GM12865 (cell line): Measurements from ENCODE around the gene PDE4B.

Source experiments
- DNase-seq: peaks from one replicate; pipeline ENCODE4 v3.0.0; 2010; ENCODE audit warnings: low read depth
- H3K4me3 ChIP-seq: 2 replicates; pipeline ENCODE4 v1.5.1; 2011; ENCODE audit warnings: mild to moderate bottlenecking, low read depth, low read length, control low read depth
- TF ChIP-seq, protein P1 (sequence below): IDR thresholded peaks from 2 replicates; pipeline ENCODE4 v1.5.1; 2011; ENCODE audit warnings: low read length, control low read depth, low read depth, inconsistent platforms; ENCODE audit not compliant: insufficient read depth; ENCODE audit errors: missing control alignments

Gene PDE4B

DNA sequence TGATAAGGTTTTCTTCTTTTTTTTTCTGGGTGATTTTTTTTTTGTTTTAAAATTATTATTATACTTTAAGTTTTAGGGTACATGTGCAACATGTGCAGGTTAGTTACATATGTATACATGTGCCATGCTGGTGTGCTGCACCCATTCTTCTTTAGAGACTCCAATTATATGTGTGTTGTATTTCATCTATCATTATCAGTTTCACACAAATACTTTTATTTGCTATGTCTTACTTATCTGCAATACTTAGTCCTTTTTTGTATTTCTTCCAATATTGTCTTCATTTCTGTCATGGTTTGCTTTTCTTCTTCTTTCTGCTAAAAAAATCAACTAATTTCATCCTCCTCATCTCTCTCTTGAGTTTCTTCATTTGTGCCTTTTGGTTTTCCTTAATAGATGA is 3.9 kb upstream of the PDE4B start:
- DNase-seq: no peak
- H3K4me3 ChIP-seq: no peak overlapping the region
- TF ChIP-seq, protein P1, sequence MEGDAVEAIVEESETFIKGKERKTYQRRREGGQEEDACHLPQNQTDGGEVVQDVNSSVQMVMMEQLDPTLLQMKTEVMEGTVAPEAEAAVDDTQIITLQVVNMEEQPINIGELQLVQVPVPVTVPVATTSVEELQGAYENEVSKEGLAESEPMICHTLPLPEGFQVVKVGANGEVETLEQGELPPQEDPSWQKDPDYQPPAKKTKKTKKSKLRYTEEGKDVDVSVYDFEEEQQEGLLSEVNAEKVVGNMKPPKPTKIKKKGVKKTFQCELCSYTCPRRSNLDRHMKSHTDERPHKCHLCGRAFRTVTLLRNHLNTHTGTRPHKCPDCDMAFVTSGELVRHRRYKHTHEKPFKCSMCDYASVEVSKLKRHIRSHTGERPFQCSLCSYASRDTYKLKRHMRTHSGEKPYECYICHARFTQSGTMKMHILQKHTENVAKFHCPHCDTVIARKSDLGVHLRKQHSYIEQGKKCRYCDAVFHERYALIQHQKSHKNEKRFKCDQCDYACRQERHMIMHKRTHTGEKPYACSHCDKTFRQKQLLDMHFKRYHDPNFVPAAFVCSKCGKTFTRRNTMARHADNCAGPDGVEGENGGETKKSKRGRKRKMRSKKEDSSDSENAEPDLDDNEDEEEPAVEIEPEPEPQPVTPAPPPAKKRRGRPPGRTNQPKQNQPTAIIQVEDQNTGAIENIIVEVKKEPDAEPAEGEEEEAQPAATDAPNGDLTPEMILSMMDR: no peak

DNA sequence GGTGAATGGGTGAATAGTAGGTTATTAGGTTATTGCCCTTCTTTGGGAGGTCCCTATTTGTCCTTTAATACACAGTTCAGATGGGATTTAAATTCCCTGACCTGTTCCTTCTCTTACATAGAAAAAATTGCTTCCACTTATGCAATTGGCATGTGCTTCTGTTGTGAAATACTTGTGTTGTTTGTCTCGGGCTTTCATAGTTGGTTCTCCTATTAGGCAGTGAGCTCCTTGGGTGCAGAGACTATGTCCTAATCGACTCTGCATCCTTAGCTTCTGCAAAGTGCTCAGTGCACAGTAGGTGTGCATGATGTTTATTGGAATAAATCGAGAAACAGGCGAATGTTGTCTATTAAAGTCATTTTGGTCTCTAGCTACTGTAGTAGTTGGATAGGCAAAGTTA is 1.3 kb upstream of the PDE4B start:
- DNase-seq: no peak
- H3K4me3 ChIP-seq: no peak overlapping the region
- TF ChIP-seq, protein P1: no peak

DNA sequence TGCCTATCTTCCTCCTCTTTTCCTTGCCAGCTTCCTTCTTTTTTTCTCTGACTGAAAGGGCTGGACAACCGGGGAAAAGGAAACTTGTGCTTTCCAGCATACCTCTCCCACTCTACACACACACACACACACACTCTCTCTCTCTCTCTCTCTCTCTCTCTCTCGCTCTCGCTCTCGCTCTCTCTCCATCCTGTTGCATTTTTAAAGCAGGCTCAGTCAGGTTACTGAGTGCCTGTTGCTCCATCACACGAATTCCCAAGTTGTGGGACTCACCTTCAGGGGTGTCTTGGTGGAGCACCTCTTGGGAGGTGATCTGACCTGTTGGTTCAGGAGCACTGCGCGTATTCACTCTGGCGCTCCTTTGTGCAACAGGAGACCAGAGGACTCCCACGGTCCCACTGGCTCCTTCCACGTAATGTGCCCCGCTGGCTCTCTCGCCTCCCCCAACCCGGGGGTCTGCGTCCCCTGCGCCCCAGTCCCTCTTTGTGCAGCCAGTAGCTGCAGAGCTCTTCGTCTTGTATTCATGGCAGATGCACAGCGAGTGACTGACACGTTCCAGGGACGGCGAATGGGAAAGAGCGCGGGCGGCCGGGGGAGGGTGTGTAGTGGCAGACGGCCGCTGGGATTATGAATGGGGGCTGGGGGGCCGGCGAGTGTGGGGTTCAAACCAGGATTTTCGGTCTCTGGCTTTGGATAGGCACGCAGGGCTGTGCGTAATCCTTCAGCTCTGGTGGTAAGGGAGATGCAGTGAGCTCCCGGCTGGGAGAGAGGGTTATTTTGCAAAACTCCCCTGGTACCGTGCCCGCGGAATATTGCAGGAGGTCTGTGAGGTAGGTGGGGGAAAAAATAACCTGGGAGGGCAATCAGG is 660 bp upstream of the PDE4B start:
- TF ChIP-seq, protein P1: no peak
- DNase-seq: no peak
- H3K4me3 ChIP-seq: no peak overlapping the region

DNA sequence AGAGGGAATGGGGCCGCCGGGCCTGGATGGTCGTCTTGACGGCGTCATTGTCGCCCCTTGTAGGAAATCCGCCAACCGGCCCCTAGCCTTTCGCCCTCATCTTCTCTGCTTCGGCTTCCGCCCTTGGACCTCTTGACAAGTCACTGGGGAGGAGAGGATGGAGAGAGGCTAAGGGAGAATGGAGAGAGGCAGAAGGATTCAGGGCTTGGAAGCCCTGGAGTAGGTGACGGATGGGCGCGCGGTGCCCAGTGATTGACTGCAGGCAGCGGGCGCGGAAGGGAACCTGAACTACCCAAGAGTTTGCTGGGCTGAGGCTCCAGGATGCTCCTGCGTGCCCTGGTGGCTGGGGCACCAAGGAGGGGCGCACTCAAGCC is 651 bp downstream of the PDE4B start:
- DNase-seq: no peak
- TF ChIP-seq, protein P1: no peak
- H3K4me3 ChIP-seq: no peak overlapping the region

DNA sequence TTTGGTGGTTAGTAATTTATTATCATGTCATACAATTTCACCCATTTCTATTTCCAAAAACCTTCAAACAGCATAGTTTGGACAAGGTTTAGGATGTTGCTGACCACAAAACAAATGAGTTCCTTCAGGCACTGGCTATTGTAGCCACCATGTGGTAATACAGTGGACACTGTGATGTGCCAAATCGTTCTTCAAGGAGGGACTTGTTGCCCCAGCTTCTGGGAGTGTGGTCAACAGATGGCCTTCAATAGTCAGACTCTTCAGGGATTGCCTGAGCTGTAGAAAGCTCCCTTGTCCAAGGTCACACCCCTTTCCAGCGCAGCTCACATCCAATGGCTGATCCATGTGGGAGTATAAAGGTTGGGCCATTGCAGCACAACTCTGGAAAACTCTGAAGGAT is 2.6 kb downstream of the PDE4B start:
- H3K4me3 ChIP-seq: no peak overlapping the region
- no peak for DNase-seq
- TF ChIP-seq, protein P1: no peak

DNA sequence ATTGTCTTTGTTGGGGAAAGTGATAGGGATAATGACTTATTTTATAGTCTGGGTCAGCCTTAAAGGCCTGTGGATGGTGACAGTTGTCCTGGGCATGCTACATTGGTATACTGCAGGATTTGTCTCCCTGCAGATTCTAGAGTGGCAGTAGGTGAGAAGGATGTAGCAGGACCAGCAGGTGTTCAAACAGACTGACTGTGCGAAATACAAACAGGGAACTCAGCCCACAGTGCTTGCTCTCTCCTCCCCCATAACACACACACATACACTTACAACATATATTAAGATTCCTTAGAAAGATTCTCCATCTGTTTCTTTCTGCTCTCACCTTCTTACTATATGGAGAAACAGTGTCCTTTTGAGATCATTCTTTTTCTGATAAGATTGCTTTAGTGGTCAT is 6.9 kb downstream of the PDE4B start:
- TF ChIP-seq, protein P1: no peak
- no peak overlapping the region for H3K4me3 ChIP-seq
- no peak for DNase-seq

DNA sequence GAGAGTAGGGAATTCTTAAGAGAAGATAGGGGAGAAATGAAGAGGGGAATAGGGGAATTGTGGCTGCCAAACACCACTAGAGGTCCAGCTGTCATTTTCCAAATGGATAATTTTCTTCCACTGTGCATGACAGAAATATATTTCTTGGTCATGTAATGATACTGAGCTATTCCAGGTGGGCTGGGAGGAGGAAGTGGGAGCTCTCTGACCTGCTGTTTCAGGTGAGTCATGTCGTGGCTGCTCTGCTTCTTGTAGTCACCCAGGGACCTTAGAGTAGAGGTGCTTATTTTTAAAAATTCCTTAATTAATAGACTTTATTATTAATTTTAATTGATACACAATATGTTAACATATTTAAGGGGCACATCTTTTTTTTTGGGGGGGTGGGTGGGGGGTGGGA is 11.9 kb downstream of the PDE4B start:
- DNase-seq: no peak
- TF ChIP-seq, protein P1: no peak
- H3K4me3 ChIP-seq: no peak overlapping the region
